Measurements from ENCODE around the gene RPIA. TPM values are rescaled to one million over a fixed set of nuclear protein-coding genes. Genes with fewer than 3 reads are reported as not detected.
"Not testable (repeated sequence)": the region's sequence is repeated elsewhere in the genome, so short reads cannot be mapped to it uniquely, and the experiment has no call there.

RPIA gene
- total RNA-seq = 1 to 10 TPM; 3.3 to 6.8 (median 5.9) TPM

- H3K36me3 ChIP-seq = no peaks in the 10 kb centered on the region
- DNase-seq (peak; percentile 99), ATAC-seq (peak; percentile 92 to 97)
- intact Hi-C loops (cut with DNase I; ENCODE audit: low total_unique reads) = loop anchor here (1.0 to 10.0 kb wide), 2 partner anchors 64 to 627 kb away; partner anchors contain the start of genes EIF2AK3 and SMYD1
- H3K9me3 ChIP-seq = no peaks in the 10 kb centered on the region
- no peaks in the 10 kb centered on the region for H3K27me3 ChIP-seq
- in situ Hi-C loops (cut with MboI; ENCODE audit: low sequenced_read_pairs in 4 of 4) = no loop called here
- TF ChIP-seq, protein P1, sequence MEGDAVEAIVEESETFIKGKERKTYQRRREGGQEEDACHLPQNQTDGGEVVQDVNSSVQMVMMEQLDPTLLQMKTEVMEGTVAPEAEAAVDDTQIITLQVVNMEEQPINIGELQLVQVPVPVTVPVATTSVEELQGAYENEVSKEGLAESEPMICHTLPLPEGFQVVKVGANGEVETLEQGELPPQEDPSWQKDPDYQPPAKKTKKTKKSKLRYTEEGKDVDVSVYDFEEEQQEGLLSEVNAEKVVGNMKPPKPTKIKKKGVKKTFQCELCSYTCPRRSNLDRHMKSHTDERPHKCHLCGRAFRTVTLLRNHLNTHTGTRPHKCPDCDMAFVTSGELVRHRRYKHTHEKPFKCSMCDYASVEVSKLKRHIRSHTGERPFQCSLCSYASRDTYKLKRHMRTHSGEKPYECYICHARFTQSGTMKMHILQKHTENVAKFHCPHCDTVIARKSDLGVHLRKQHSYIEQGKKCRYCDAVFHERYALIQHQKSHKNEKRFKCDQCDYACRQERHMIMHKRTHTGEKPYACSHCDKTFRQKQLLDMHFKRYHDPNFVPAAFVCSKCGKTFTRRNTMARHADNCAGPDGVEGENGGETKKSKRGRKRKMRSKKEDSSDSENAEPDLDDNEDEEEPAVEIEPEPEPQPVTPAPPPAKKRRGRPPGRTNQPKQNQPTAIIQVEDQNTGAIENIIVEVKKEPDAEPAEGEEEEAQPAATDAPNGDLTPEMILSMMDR (IDR thresholded peaks at IDR 0.05 in 4 of 5, conservative IDR thresholded peaks at IDR 0.05 in 1 of 5) = peak; percentile 41 to 86 (median 71)
- TF ChIP-seq POLR2A (IDR thresholded peaks at IDR 0.05) = peak; percentile 80 to 86
- peaks cover 45 to 49% of the 10 kb centered on the region in 2 donors for H3K4me1 ChIP-seq
- peak within 1 kb of the TSS; percentile 86 to 93 (median 90) for H3K27ac ChIP-seq
- peak within 1 kb of the TSS; percentile 76 to 94 (median 84) for H3K4me3 ChIP-seq
These were observed at the start of gene RPIA for GRCh38 chr2:88691339-88692183. RPIA (plus strand) TSS chr2:88691673; CDS start chr2:88691699, 26 bp downstream.

- no peaks in the 10 kb centered on the region for H3K36me3 ChIP-seq
- H3K27me3 ChIP-seq = no peaks in the 10 kb centered on the region
- no peak overlapping the region for H3K4me3 ChIP-seq
- H3K4me1 ChIP-seq = no peaks in the 10 kb centered on the region
- in situ Hi-C loops (cut with MboI; ENCODE audit: low sequenced_read_pairs in 4 of 4) (no loop called here), intact Hi-C loops (cut with DNase I; ENCODE audit: low total_unique reads) (no loop called here)
- no peak overlapping the region for H3K27ac ChIP-seq
- DNase-seq = no peak
- no peaks in the 10 kb centered on the region for H3K9me3 ChIP-seq
- ATAC-seq = no peak
- no peak for TF ChIP-seq POLR2A (IDR thresholded peaks at IDR 0.05)
- TF ChIP-seq, protein P1 (IDR thresholded peaks at IDR 0.05 in 4 of 5, conservative IDR thresholded peaks at IDR 0.05 in 1 of 5) = no peak
These were observed 49.2 kb upstream of the RPIA start for GRCh38 chr2:88642278-88642677.

GRCh38 chr2:88645291-88645882, 46.1 kb upstream of the RPIA start:
- ATAC-seq; DNase-seq; in situ Hi-C loops (cut with MboI; ENCODE audit: low sequenced_read_pairs in 4 of 4); H3K4me1 ChIP-seq; intact Hi-C loops (cut with DNase I; ENCODE audit: low total_unique reads); H3K27me3 ChIP-seq; H3K4me3 ChIP-seq; H3K27ac ChIP-seq; H3K9me3 ChIP-seq; H3K36me3 ChIP-seq: not testable (repeated sequence)

DNA sequence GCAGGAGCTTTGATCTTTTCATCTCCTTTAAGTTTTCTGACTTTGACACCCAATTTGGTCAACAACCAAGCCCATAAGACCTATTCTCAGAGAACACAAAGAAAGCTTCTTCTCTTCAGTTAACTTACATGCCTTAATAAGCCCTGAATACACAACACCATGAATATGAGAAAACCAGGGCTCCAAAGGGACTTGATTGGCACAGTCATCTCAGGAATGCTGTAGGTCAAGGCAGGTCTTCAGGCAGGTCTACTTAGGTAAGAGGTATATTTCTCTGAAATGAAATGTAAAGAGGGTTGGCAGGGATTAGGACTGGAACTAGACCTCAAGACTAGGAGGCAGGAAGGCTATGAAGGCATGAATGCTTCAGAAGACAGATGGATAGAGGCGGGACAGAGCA, 39.8 kb upstream of the RPIA start:
- ATAC-seq (no peak), DNase-seq (no peak)
- H3K9me3 ChIP-seq = no peaks in the 10 kb centered on the region
- H3K36me3 ChIP-seq = no peaks in the 10 kb centered on the region
- H3K27me3 ChIP-seq = no peaks in the 10 kb centered on the region
- H3K4me1 ChIP-seq = peaks cover 0 to 2% of the 10 kb centered on the region in 2 donors
- TF ChIP-seq POLR2A (IDR thresholded peaks at IDR 0.05) = no peak
- TF ChIP-seq, protein P1 (IDR thresholded peaks at IDR 0.05 in 4 of 5, conservative IDR thresholded peaks at IDR 0.05 in 1 of 5) = no peak
- no peak overlapping the region for H3K27ac ChIP-seq
- intact Hi-C loops (cut with DNase I; ENCODE audit: low total_unique reads) = no loop called here
- H3K4me3 ChIP-seq = no peak overlapping the region
- in situ Hi-C loops (cut with MboI; ENCODE audit: low sequenced_read_pairs in 4 of 4) = loop anchor here in 1 of 4 donors (25.0 kb wide), 1 partner anchor 589 kb away; the partner anchor contains the start of genes KRCC1 and SMYD1

DNA sequence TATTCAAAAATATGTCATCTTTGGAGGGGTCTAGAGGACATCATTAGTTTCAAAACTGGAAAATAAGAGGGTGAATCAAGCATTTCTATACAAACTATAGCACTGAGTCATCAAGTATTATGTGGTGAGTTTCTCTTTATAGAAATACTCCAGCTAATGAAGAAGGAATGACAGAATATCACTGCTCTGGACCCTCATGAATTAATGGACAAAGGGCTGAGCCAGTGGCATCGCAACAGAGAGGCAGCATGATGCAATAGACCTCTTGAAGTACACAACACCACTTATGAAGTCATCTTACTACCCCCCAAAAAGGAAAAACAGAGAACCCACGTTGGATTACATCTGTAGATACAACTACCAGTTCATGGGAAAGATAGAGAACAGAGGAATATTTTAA, 36.8 kb upstream of the RPIA start:
- TF ChIP-seq POLR2A (IDR thresholded peaks at IDR 0.05) = no peak
- TF ChIP-seq, protein P1 (IDR thresholded peaks at IDR 0.05 in 4 of 5, conservative IDR thresholded peaks at IDR 0.05 in 1 of 5) = no peak
- peaks cover 16 to 21% of the 10 kb centered on the region in 2 donors for H3K4me1 ChIP-seq
- H3K27me3 ChIP-seq = no peaks in the 10 kb centered on the region
- no peak overlapping the region for H3K27ac ChIP-seq
- H3K36me3 ChIP-seq = no peaks in the 10 kb centered on the region
- intact Hi-C loops (cut with DNase I; ENCODE audit: low total_unique reads) (no loop called here), in situ Hi-C loops (cut with MboI; ENCODE audit: low sequenced_read_pairs in 4 of 4) (loop anchor here in 1 of 4 donors (25.0 kb wide), 1 partner anchor 592 kb away; the partner anchor contains the start of genes KRCC1 and SMYD1)
- no peak overlapping the region for H3K4me3 ChIP-seq
- ATAC-seq = no peak
- H3K9me3 ChIP-seq = no peaks in the 10 kb centered on the region
- no peak for DNase-seq
